PC-9 (cell line): ENCODE data around the gene ITSN2. TPM values are rescaled to one million over a fixed set of nuclear protein-coding genes. Genes with fewer than 3 reads are reported as not detected.

Source experiments
- BruUV-seq: library from RNA; stranded (reverse); fragments of 400-500 nt; replicated peaks from 2 replicates; lab custom pipeline; 2021; lab: Mats Ljungman, UMichigan
- CTCF ChIA-PET: fragments of 300-600 bp; sonication (Branson Sonifier 250); formaldehyde crosslinking; loops from one replicate; lab custom pipeline; 2022; ENCODE audit warnings: antibody characterized with exemption; lab: Charles Lee
- POLR2A ChIA-PET: fragments of 300-600 bp; sonication (Branson Sonifier 250); formaldehyde crosslinking; loops from one replicate; lab custom pipeline; 2022; ENCODE audit warnings: antibody characterized with exemption; ENCODE audit not compliant: unreplicated experiment; lab: Charles Lee
- DNase-seq, 2 experiments: peaks; one replicate each; pipeline versions ENCODE4 v3.0.0 to v3.0.0-alpha.2; 2015 to 2022; ENCODE audit warnings: mixed read lengths in 1 of 2
- H2AFZ ChIP-seq: fragments of 200-600 bp; sonication (generic); 2 replicates; pipeline ENCODE4 v1.8.1; 2017; ENCODE audit warnings: antibody characterized with exemption
- H3F3A ChIP-seq: fragments of 200-600 bp; sonication (generic); 2 replicates; pipeline ENCODE4 v1.8.1; 2017; ENCODE audit warnings: antibody characterized with exemption, mild to moderate bottlenecking, low read depth; ENCODE audit not compliant: insufficient read depth
- H3K27ac ChIP-seq: fragments of 200-600 bp; sonication (generic); 2 replicates; pipeline ENCODE4 v1.6.1; 2016; ENCODE audit warnings: mixed run types
- H3K27me3 ChIP-seq: fragments of 200-600 bp; sonication (generic); 2 replicates; pipeline ENCODE4 v1.6.1; 2016; ENCODE audit warnings: low read depth, mixed run types; ENCODE audit not compliant: insufficient read depth
- H3K36me3 ChIP-seq: fragments of 200-600 bp; sonication (generic); 2 replicates; pipeline ENCODE4 v1.6.1; 2016; ENCODE audit warnings: low read depth, mixed run types
- H3K4me1 ChIP-seq: fragments of 200-600 bp; sonication (generic); replicated peaks from 2 replicates; pipeline ENCODE4 v1.6.1; 2016; ENCODE audit warnings: mixed run types; ENCODE audit not compliant: insufficient read depth
- H3K4me2 ChIP-seq: fragments of 200-600 bp; sonication (generic); 2 replicates; pipeline ENCODE4 v1.6.1; 2017; ENCODE audit warnings: mixed run types
- H3K4me3 ChIP-seq: fragments of 200-600 bp; sonication (generic); 2 replicates; pipeline ENCODE4 v1.6.1; 2016; ENCODE audit warnings: mixed run types
- H3K79me2 ChIP-seq: fragments of 200-600 bp; sonication (generic); 2 replicates; pipeline ENCODE4 v1.6.1; 2017; ENCODE audit warnings: low read depth, mixed run types
- H3K9me2 ChIP-seq: fragments of 200-600 bp; sonication (generic); 2 replicates; pipeline ENCODE4 v1.8.1; 2017; ENCODE audit warnings: mild to moderate bottlenecking; ENCODE audit not compliant: insufficient read depth
- H3K9me3 ChIP-seq: fragments of 200-600 bp; sonication (generic); 2 replicates; pipeline ENCODE4 v1.8.1; 2016; ENCODE audit warnings: low read depth; ENCODE audit not compliant: insufficient read depth
- H4K20me1 ChIP-seq: fragments of 200-600 bp; sonication (generic); 2 replicates; pipeline ENCODE4 v1.8.1; 2017; ENCODE audit not compliant: insufficient read depth
- EZH2 ChIP-seq: fragments of 200-600 bp; sonication (generic); IDR thresholded peaks from 2 replicates; pipeline ENCODE4 v1.8.0; 2017; ENCODE audit warnings: antibody characterized with exemption, low read depth
- intact Hi-C: fragments of 100-400 bp; cut with micrococcal nuclease; formaldehyde crosslinking; loops from one replicate; pipeline ENCODE4 v1.10.0; 2022; ENCODE audit not compliant: unreplicated experiment
- total RNA-seq: library from RNA; stranded (reverse); gene quantifications from 2 replicates; pipeline ENCODE4 v1.2.3, GENCODE V29; 2021
- TF ChIP-seq, protein P1 (sequence below): fragments of 200-600 bp; sonication (generic); conservative IDR thresholded peaks from 2 replicates; pipeline ENCODE4 v1.6.1; 2017; ENCODE audit warnings: mixed run types, antibody characterized with exemption, mild to moderate bottlenecking, moderate library complexity

ITSN2 gene
- total RNA-seq, 1 experiment from 2014 or later: 28.4 TPM

DNA sequence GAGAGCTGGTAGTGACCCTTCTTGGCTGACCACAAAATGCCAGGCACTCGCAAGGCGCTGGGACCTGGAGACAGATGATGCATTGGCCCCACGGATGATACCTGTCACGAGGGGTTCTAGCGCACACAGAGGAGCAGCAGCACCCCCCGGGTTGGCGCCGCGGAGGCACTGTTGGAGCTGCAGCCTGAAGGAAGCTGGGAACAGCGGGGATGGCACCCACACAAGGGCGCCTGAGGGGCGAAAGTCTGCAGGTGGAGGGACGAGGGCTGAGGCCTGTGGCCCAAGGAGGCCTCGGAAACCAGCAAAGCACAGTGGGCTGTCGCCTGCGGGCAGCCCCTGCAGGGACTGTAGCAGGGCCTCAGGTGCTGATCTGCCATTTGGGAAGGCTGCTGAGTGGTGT, 151.8 kb downstream of the ITSN2 start:
- no peak overlapping the region for H2AFZ ChIP-seq
- ChIA-PET POLR2A (no interaction called here), CTCF (interaction anchor here (0.6 kb wide), 1 partner anchor 197 kb away, joined by 3 read pairs; no protein-coding TSS in a partner anchor)
- intact Hi-C loops: no loop called here
- TF ChIP-seq EZH2: no peak
- TF ChIP-seq, protein P1, sequence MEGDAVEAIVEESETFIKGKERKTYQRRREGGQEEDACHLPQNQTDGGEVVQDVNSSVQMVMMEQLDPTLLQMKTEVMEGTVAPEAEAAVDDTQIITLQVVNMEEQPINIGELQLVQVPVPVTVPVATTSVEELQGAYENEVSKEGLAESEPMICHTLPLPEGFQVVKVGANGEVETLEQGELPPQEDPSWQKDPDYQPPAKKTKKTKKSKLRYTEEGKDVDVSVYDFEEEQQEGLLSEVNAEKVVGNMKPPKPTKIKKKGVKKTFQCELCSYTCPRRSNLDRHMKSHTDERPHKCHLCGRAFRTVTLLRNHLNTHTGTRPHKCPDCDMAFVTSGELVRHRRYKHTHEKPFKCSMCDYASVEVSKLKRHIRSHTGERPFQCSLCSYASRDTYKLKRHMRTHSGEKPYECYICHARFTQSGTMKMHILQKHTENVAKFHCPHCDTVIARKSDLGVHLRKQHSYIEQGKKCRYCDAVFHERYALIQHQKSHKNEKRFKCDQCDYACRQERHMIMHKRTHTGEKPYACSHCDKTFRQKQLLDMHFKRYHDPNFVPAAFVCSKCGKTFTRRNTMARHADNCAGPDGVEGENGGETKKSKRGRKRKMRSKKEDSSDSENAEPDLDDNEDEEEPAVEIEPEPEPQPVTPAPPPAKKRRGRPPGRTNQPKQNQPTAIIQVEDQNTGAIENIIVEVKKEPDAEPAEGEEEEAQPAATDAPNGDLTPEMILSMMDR: no peak
- H3K4me1 ChIP-seq: no peaks in the 10 kb centered on the region
- no peak overlapping the region for H3K4me3 ChIP-seq
- no peak for DNase-seq
- no peak overlapping the region for H3K27ac ChIP-seq
- BruUV-seq: no TSS peak
- no peaks in the 10 kb centered on the region for H3K9me3 ChIP-seq
- no peaks in the 10 kb centered on the region for H3F3A ChIP-seq
- H3K4me2 ChIP-seq: no peak overlapping the region
- no peaks in the 10 kb centered on the region for H3K9me2 ChIP-seq
- H3K79me2 ChIP-seq: no peaks in the 10 kb centered on the region
- H3K27me3 ChIP-seq: no peaks in the 10 kb centered on the region
- H3K36me3 ChIP-seq: no peaks in the 10 kb centered on the region
- no peaks in the 10 kb centered on the region for H4K20me1 ChIP-seq

DNA sequence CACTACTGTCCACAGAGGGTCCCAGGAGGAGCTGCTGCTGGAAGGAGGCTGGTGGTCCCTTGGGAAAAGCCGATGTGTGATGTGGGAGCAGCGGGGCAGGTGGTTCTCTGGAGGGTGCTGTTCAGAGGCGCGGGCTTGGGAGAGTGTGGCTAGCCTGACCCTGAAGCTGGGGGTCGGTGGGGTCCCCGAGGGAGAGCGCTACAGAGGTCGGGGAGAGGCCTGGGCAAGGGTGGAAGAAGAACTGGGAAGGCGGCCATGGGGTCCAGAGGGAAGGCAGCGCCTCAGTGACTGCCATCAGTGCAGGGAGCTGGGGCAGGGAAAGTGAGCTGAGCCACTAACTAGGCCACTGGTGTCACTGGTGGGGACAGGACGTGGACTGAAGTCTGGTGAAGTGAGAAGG, 153.0 kb downstream of the ITSN2 start:
- H2AFZ ChIP-seq: no peak overlapping the region

DNA sequence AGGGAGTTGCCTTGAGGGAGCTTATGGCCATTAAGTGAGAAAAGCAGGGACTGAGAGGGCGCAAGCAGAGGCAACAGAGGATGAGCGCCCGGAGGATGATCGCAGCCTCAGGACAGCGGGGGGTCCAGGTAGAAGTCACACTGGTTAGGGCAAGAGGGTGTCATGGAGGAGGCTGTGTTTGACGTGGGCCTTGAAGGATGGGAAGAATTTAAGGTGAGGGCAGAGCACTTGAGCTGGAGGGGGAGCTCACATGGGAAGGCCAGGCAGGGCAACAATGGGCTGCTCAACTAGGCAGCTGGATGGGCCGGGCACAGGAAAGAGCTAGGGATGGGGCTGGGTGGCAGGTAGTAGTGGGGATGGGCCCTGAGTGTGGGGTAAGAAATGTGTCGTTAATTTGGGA, 153.6 kb downstream of the ITSN2 start:
- 0 out of 2 replicates have a peak, but pooled peaks cover 4% of the 10 kb centered on the region for H3K36me3 ChIP-seq
- no peaks in the 10 kb centered on the region; the same call in 1 of the 2 replicates for H3F3A ChIP-seq
- H3K27me3 ChIP-seq: no peaks in the 10 kb centered on the region
- no peak overlapping the region for H3K4me3 ChIP-seq
- TF ChIP-seq, protein P1: no peak
- TF ChIP-seq EZH2: no peak
- ChIA-PET CTCF (no interaction called here), POLR2A (no interaction called here)
- no peak for DNase-seq
- no peaks in the 10 kb centered on the region for H3K79me2 ChIP-seq
- H3K27ac ChIP-seq: no peak overlapping the region
- H3K4me1 ChIP-seq: no peaks in the 10 kb centered on the region
- no peak overlapping the region for H2AFZ ChIP-seq
- BruUV-seq: no TSS peak
- no peaks in the 10 kb centered on the region for H4K20me1 ChIP-seq
- H3K9me2 ChIP-seq: no peaks in the 10 kb centered on the region
- H3K4me2 ChIP-seq: no peak overlapping the region
- intact Hi-C loops: no loop called here
- no peaks in the 10 kb centered on the region for H3K9me3 ChIP-seq

More for the DNA sequence above, 153.0 kb downstream of the ITSN2 start:
- Histone ChIP-seq H3K4me3 (no peak overlapping the region), H3K27me3 (no peaks in the 10 kb centered on the region), H3K9me3 (no peaks in the 10 kb centered on the region), H3K4me2 (no peak overlapping the region), H3K79me2 (no peaks in the 10 kb centered on the region), H3K36me3 (0 out of 2 replicates have a peak, but pooled peaks cover 4% of the 10 kb centered on the region), H4K20me1 (no peaks in the 10 kb centered on the region), H3K9me2 (no peaks in the 10 kb centered on the region), H3K4me1 (no peaks in the 10 kb centered on the region), H3K27ac (no peak overlapping the region), H3F3A (no peaks in the 10 kb centered on the region; the same call in 1 of the 2 replicates)
- POLR2A ChIA-PET: no interaction called here
- BruUV-seq: no TSS peak
- CTCF ChIA-PET: no interaction called here
- no peak for DNase-seq
- TF ChIP-seq EZH2: no peak
- TF ChIP-seq, protein P1: no peak
- intact Hi-C loops: no loop called here
